Dermis blood vessel endothelial cell (primary cell): ENCODE data around the gene PLXNB2. TPM values are rescaled to one million over a fixed set of nuclear protein-coding genes. Genes with fewer than 3 reads are reported as not detected.

Experiments used
- DNase-seq: peaks from one replicate; pipeline ENCODE4 v3.0.0; 2010
- total RNA-seq: library from RNA; depleted of rRNA; stranded (reverse); fragments of >200 nt; gene quantifications from 2 replicates; pipeline ENCODE4 v1.2.3, GENCODE V29; 2014

PLXNB2 gene
- total RNA-seq, 1 donor from 2014 or later, result 96.1 TPM

DNA sequence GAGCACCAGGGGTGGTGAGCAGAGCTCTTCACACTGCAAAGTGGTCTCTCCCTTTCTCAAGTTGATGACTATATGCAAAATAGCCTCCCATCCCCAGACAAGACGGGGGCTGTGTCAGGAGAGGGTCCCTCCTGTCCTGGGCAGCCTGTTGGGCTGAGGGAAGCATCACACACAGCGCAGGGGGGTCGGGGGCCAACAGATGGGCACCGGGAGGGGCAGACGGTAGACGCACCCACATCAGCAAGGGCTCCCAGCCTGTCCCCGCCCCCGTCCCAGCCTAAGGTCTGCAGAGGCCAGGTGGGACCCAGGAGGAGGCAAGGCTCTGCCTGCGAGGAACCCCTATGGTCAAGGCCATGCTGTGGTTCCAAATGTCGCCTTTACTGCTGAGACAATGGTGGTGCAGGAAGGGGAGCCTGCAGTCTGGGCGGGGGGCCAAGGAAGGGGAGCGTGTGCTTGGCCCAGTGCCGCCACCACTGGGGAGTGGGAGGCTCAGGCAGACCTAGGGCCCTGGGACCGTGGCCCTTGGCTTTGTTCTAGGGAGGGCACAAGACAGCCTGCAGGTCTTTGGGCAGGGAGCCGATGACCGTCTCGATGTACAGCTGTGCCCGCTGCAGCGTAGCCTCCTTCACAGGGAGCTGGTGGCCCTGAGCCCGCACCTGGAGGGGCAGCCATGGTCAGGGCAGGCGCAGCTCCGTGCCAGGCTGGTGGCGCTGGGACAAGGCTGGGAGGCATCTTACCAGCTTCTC, 4.3 kb upstream of the PLXNB2 start:
- no peak for DNase-seq

- no peak for DNase-seq
These were observed 3.6 kb upstream of the PLXNB2 start for GRCh38 chr22:50310949-50311444.

- no peak for DNase-seq
These were observed 2.7 kb upstream of the PLXNB2 start for GRCh38 chr22:50310031-50310722.

GRCh38 chr22:50309601-50309991, 2.1 kb upstream of the PLXNB2 start:
- no peak for DNase-seq

- DNase-seq, result no peak
These were observed 1.6 kb upstream of the PLXNB2 start for GRCh38 chr22:50308986-50309600.

- DNase-seq, result peak; percentile 40
These were observed 1.1 kb upstream of the PLXNB2 start for GRCh38 chr22:50308597-50308935.

- no peak for DNase-seq
These were observed 597 bp upstream of the PLXNB2 start for GRCh38 chr22:50307890-50308596.

- DNase-seq, result peak; percentile 93
These were observed 1.4 kb downstream of the PLXNB2 start for GRCh38 chr22:50305923-50306566.

GRCh38 chr22:50305393-50305922, 2.0 kb downstream of the PLXNB2 start:
- DNase-seq, result peak; percentile 17

DNA sequence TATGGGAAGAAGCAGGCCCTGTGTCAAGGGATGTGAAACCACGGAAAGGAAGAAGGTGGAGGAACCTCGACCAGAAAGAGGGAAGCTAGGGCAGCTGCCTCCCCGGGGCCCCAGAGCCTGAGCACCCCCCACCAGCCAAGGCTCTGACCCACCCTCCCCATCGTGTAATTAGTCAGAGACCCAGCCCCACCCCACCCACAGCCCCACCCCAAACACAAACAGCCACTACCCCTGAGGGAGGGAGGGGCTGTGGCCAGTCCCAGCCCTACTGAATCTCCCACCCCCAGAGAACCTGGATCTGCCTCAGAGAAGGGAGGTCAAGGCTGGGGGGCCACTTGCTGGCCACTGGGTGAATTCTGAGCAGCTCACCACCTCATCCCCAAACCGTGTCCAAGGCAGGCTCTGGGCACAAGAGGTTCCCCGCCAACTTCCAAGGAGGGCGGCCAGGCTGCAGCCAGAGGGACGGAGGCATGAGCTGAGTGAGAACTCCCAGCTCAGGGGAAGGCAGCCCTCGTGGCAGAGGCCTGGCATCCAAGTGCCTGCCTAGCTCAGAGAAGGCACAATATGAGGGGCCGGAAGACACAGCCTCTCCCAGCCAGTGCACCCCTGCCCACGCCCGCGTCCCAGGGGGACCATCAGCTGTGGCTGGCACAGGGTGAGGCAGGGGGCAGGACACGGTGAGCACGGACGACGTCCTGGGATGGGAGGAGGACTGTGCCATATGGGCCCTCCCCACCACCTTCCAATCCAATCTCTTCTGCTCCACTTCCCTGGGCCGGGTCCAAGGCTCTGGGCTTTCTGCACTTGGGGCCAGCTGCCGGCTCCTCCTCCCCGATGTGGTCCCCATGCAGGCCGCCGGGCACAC, 2.7 kb downstream of the PLXNB2 start:
- DNase-seq, result peak; percentile 17

DNA sequence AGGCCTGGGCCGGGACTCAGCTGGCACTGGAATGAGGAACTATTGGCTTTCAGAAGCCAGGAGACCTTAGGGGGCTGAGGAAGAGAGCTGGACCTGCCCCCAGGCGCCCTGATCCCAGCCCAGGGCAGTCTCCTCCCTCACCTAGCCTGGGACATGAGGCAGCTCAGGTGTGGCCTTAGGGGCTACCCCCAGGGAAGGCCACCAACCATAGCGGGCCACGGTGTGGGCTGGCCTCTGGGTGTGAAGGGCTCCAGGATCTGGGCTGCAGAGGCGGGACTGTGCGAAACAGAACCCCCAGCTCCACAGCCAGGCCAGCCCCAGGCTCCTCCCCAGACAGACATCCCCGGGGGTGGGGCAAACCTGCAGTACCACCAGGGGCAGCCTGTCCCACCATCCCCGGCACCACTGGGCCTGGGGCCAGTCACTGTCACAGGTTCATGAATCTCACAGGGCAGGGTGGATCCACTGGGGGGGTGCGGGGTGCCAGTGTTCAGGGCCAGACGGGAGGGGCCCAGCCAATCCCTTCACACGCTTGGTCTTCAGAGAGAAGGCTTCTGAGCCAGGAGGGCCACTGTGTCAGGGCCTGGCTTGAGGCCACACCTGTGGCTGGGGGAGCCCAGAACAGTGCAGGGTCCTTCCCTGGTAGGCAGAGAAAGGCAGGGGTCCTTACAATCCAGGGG, 3.5 kb downstream of the PLXNB2 start:
- no peak for DNase-seq

DNA sequence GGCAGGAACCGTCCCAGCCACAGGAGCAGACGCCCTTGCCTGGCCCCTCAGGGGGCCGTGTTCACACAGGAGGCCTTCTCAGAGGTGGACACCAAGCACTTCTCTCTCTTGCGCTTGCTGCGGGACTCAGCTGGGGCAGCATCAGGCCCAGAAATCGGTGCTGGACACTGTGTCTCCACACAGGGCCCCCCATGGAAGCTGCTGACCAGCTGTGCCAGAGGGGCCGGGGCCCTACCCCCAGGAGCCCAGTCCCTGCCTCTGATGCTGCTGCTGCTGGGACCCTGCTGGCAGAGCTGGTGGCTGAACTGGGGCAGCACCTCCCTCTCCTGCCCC, 4.0 kb downstream of the PLXNB2 start:
- DNase-seq, result no peak

GRCh38 chr22:50302564-50302963, 4.9 kb downstream of the PLXNB2 start:
- no peak for DNase-seq

DNA sequence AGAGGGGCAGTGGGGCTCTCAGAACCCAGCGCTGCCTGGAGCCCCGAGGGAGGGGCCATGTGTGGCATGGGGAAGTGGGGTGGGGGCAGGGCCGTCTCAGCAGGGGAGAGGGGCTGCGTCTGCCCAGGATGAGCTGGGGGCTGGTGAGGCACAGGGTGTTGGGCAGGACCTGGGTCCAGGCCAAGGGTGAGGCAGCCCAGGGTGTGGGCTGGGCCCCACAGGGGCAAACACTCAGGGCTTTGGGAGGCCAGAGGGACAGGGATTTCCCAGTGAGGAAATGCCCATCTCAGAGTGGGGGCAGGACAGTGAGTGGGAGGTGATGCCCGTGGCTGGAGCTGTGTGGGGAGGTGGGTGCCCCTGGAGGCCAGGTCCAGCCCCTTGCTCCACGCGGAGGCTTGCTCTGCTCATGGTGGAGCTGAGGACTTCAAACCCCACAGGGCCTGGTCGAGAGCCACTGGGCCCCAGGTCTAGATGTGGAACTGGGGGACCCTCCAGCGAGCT, 5.4 kb downstream of the PLXNB2 start:
- no peak for DNase-seq

DNA sequence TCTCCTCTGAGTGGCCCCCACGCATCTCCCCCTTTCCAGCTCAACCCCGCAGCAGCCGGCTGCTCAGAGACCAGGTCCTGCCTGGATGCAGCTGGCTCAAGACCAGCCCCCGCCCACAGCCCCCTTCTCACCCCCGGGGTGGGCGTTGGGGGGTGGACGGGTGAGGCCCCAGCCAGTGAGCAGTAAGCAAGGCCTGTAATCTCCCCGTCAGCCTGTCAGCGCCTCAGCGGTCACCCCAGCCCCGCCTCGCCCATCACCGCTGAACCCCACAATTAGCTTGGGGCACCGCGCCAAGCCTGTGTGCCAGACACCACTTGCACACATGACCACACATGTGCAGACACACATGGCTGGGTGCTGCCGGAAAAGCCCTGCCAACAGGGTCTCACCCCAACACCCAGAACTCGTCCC, 5.9 kb downstream of the PLXNB2 start:
- no peak for DNase-seq

- no peak for DNase-seq
These were observed 6.7 kb downstream of the PLXNB2 start for GRCh38 chr22:50300620-50301257.

- DNase-seq, result no peak
These were observed 7.4 kb downstream of the PLXNB2 start for GRCh38 chr22:50299785-50300619.

GRCh38 chr22:50298937-50299784, 8.3 kb downstream of the PLXNB2 start:
- DNase-seq, result peak; percentile 47
